ACC112 (cell line): ENCODE data around the gene GLI1.

Experiments
- H2AFZ ChIP-seq: fragments of 200-600 bp; sonication (generic); one replicate; pipeline ENCODE4 v1.6.0; 2017; ENCODE audit warnings: antibody characterized with exemption, low read length; ENCODE audit not compliant: unreplicated experiment
- H3K27ac ChIP-seq: fragments of 200-600 bp; sonication (generic); 2 replicates; pipeline ENCODE4 v1.5.1; 2014; ENCODE audit warnings: low read depth, mild to moderate bottlenecking, antibody characterized with exemption, low read length, moderate library complexity
- H3K27me3 ChIP-seq: fragments of 200-600 bp; sonication (generic); 2 replicates; pipeline ENCODE4 v1.6.1; 2014; ENCODE audit warnings: mild to moderate bottlenecking, antibody characterized with exemption, low read length, moderate library complexity, mixed read lengths; ENCODE audit not compliant: insufficient read depth
- H3K36me3 ChIP-seq: fragments of 200-600 bp; sonication (generic); 2 replicates; pipeline ENCODE4 v1.6.1; 2016; ENCODE audit warnings: mild to moderate bottlenecking, antibody characterized with exemption, low read length, moderate library complexity, mixed read lengths; ENCODE audit not compliant: insufficient read depth
- H3K4me1 ChIP-seq: fragments of 200-600 bp; sonication (generic); one replicate; pipeline ENCODE4 v1.6.1; 2016; ENCODE audit warnings: low read length, mixed read lengths; ENCODE audit not compliant: insufficient read depth, unreplicated experiment, control insufficient read depth
- H3K4me3 ChIP-seq: fragments of 200-600 bp; sonication (generic); 2 replicates; pipeline ENCODE4 v1.5.1; 2014; ENCODE audit warnings: mild to moderate bottlenecking, low read depth, low read length
- H3K79me2 ChIP-seq: fragments of 200-600 bp; sonication (generic); one replicate; pipeline ENCODE4 v1.6.0; 2016; ENCODE audit warnings: low read length; ENCODE audit not compliant: control insufficient read depth, unreplicated experiment, insufficient read depth

Gene GLI1

GRCh38 chr12:57469296-57470164 lies 9.9 kb downstream of the GLI1 start:
- Histone ChIP-seq H3K27ac (no peak overlapping the region), H3K79me2 (no peaks in the 10 kb centered on the region), H3K27me3 (peaks cover 82% of the 10 kb centered on the region), H3K4me1 (no peaks in the 10 kb centered on the region), H3K36me3 (no peaks in the 10 kb centered on the region), H3K4me3 (no peak overlapping the region), H2AFZ (no peak overlapping the region)

DNA sequence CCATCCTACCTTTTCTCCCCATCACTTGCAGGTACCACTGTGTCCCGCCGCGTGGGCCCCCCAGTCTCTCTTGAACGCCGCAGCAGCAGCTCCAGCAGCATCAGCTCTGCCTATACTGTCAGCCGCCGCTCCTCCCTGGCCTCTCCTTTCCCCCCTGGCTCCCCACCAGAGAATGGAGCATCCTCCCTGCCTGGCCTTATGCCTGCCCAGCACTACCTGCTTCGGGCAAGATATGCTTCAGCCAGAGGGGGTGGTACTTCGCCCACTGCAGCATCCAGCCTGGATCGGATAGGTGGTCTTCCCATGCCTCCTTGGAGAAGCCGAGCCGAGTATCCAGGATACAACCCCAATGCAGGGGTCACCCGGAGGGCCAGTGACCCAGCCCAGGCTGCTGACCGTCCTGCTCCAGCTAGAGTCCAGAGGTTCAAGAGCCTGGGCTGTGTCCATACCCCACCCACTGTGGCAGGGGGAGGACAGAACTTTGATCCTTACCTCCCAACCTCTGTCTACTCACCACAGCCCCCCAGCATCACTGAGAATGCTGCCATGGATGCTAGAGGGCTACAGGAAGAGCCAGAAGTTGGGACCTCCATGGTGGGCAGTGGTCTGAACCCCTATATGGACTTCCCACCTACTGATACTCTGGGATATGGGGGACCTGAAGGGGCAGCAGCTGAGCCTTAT lies 10.8 kb downstream of the GLI1 start:
- H3K27ac ChIP-seq, result no peak overlapping the region

DNA sequence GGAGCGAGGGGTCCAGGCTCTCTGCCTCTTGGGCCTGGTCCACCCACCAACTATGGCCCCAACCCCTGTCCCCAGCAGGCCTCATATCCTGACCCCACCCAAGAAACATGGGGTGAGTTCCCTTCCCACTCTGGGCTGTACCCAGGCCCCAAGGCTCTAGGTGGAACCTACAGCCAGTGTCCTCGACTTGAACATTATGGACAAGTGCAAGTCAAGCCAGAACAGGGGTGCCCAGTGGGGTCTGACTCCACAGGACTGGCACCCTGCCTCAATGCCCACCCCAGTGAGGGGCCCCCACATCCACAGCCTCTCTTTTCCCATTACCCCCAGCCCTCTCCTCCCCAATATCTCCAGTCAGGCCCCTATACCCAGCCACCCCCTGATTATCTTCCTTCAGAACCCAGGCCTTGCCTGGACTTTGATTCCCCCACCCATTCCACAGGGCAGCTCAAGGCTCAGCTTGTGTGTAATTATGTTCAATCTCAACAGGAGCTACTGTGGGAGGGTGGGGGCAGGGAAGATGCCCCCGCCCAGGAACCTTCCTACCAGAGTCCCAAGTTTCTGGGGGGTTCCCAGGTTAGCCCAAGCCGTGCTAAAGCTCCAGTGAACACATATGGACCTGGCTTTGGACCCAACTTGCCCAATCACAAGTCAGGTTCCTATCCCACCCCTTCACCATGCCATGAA lies 11.5 kb downstream of the GLI1 start:
- Histone ChIP-seq H3K36me3 (no peaks in the 10 kb centered on the region), H3K27me3 (peaks cover 86% of the 10 kb centered on the region), H3K79me2 (no peaks in the 10 kb centered on the region), H3K27ac (no peak overlapping the region), H3K4me3 (no peak overlapping the region), H2AFZ (no peak overlapping the region), H3K4me1 (peaks cover 7% of the 10 kb centered on the region)

More for the DNA sequence above, 10.8 kb downstream of the GLI1 start:
- no peak overlapping the region for H2AFZ ChIP-seq
- H3K36me3 ChIP-seq, result no peaks in the 10 kb centered on the region
- H3K4me1 ChIP-seq, result no peaks in the 10 kb centered on the region
- H3K4me3 ChIP-seq, result no peak overlapping the region
- H3K27me3 ChIP-seq, result peaks cover 82% of the 10 kb centered on the region
- H3K79me2 ChIP-seq, result no peaks in the 10 kb centered on the region

GRCh38 chr12:57471661-57472060 lies 12.1 kb downstream of the GLI1 start:
- H3K27ac ChIP-seq, result no peak overlapping the region
- H3K4me3 ChIP-seq, result no peak overlapping the region
- peaks cover 91% of the 10 kb centered on the region for H3K27me3 ChIP-seq
- H3K36me3 ChIP-seq, result no peaks in the 10 kb centered on the region
- H2AFZ ChIP-seq, result no peak overlapping the region
- H3K4me1 ChIP-seq, result peaks cover 9% of the 10 kb centered on the region
- no peaks in the 10 kb centered on the region for H3K79me2 ChIP-seq

DNA sequence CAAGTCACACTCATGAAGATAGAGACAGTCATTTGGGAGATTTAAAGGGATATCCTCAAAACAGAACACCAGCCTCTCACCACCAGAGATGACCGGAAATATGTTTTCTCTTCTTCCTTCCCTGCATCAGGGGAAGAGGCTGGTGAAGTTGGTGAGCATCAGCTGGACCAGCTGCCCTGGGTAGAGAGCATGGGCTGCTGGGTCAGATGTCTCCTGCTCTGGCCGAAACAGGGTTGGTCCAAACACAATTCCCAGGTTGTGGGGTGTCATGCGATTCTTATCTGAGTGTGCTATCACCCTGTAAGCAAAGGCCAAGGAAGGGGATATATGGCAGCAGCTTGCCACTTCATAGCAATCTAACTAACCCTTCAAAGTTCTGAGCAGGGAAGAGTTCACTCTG lies 12.8 kb downstream of the GLI1 start:
- Histone ChIP-seq H3K79me2 (no peaks in the 10 kb centered on the region), H3K4me3 (no peak overlapping the region), H3K27me3 (peaks cover 91% of the 10 kb centered on the region), H3K36me3 (no peaks in the 10 kb centered on the region), H3K4me1 (peaks cover 9% of the 10 kb centered on the region), H2AFZ (no peak overlapping the region), H3K27ac (no peak overlapping the region)

GRCh38 chr12:57473392-57473791 lies 13.8 kb downstream of the GLI1 start:
- Histone ChIP-seq H3K27me3 (peaks cover 86% of the 10 kb centered on the region), H3K36me3 (no peaks in the 10 kb centered on the region)

GRCh38 chr12:57473886-57474285 lies 14.3 kb downstream of the GLI1 start:
- no peak overlapping the region for H3K27ac ChIP-seq
- H3K4me3 ChIP-seq, result no peak overlapping the region
- no peaks in the 10 kb centered on the region for H3K79me2 ChIP-seq
- no peak overlapping the region for H2AFZ ChIP-seq
- H3K27me3 ChIP-seq, result peaks cover 83% of the 10 kb centered on the region
- no peaks in the 10 kb centered on the region for H3K36me3 ChIP-seq
- peaks cover 9% of the 10 kb centered on the region for H3K4me1 ChIP-seq

More at GRCh38 chr12:57473392-57473791, 13.8 kb downstream of the GLI1 start:
- Histone ChIP-seq H3K4me3 (no peak overlapping the region), H3K4me1 (peaks cover 9% of the 10 kb centered on the region), H3K27ac (no peak overlapping the region), H2AFZ (no peak overlapping the region), H3K79me2 (no peaks in the 10 kb centered on the region)

DNA sequence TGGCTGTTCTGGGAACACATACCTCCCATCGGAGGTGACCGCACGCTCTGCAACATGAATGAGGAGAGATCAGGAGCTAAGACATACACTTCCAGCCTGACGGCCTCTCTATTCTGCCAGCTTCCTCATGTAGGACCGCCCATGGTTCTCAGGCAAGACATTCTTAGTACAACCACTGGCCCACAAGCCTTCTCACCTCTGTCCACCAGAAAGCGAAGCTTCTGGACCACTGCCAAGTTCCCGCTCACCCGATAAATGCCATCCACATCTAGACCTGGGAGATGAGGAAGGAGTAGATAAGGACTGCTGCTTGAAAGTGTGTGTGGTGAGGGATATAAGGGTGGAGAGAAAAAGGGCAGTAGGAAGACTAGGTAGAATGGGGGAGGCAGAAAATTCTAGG lies 14.8 kb downstream of the GLI1 start:
- H3K27ac ChIP-seq, result no peak overlapping the region
- H3K4me3 ChIP-seq, result no peak overlapping the region
- H2AFZ ChIP-seq, result no peak overlapping the region
- H3K27me3 ChIP-seq, result peaks cover 78% of the 10 kb centered on the region
- H3K4me1 ChIP-seq, result peaks cover 9% of the 10 kb centered on the region
- H3K79me2 ChIP-seq, result no peaks in the 10 kb centered on the region
- H3K36me3 ChIP-seq, result no peaks in the 10 kb centered on the region

DNA sequence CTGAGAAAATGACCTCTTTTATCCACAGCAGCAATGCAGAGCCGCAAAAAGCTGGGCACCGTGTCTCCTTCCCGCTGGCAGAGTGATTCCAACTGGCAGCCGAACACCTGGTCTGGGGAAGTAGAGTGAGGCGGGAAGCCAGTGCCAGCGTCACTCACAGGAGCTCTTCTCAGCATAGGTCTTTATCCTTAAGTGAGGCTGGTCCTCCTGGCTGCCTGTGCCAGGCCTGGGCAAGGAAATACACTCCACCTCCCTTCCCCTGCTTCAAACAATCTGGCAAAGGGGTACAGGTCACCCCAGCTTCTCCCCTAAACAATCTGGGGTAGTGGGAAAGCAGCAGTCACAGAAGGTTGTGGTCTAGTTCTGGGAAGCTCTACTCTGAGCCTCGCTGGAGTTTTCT lies 15.3 kb downstream of the GLI1 start:
- H3K4me3 ChIP-seq, result peak overlapping the region; percentile 61; the same call in 1 of the 2 replicates
- no peaks in the 10 kb centered on the region for H3K79me2 ChIP-seq
- H3K27ac ChIP-seq, result no peak overlapping the region
- peaks cover 73% of the 10 kb centered on the region for H3K27me3 ChIP-seq
- H3K36me3 ChIP-seq, result no peaks in the 10 kb centered on the region
- peaks cover 9% of the 10 kb centered on the region for H3K4me1 ChIP-seq
- no peak overlapping the region for H2AFZ ChIP-seq

DNA sequence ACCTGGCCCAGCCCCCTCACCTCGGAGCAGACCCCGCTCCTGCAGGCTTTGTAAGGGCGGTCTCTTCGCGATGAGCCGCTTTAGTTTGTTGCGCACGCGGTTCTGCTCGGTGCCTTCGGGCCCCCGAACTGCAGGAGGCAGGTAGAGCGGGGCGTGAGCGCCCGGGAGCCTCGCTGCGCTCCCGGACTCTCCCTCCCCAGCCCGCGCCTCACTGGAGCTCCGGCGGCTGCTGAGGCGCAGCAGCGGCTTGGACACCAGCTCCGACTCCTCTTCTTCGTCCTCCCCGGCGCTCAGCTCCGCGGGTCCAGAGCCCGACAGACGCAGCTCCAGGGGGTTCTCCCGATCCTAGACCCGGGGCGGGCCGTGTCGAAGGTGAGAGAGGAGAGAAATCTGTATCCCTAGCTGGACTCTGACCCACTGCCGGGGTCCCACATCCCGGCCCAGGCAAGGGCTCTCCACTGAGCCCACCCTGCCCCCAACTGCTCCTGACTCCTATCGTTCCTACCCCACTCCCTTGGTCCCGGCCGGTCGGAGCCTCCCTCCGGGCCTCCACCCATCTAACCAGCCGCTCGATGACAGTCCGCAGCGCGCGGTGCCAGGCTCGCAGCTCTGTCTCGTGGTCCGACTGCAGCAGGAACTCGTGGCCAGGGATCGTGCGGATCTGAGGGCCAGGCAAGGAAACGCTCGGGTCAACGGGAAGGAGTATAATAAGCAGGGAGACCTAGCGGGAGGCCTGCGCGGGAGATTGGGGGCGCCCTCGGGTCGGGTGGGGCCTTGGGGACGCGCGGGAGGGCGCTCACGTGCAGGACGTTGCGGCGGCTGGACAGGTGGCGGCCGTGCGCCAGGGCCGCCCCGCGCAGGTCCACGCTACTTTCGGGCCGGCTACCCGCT lies 15.9 kb downstream of the GLI1 start:
- no peaks in the 10 kb centered on the region for H3K79me2 ChIP-seq
- H3K27me3 ChIP-seq, result peaks cover 69% of the 10 kb centered on the region
- peak overlapping the region; percentile 61 for H3K4me3 ChIP-seq
- H2AFZ ChIP-seq, result no peak overlapping the region
- no peaks in the 10 kb centered on the region for H3K36me3 ChIP-seq
- H3K27ac ChIP-seq, result no peak overlapping the region
- H3K4me1 ChIP-seq, result peaks cover 9% of the 10 kb centered on the region
